ENCODE data around the gene FRMD4A. TPM values are rescaled to one million over a fixed set of nuclear protein-coding genes. Genes with fewer than 3 reads are reported as not detected.

FRMD4A gene
- total RNA-seq, 1 experiment from 2014 or later: 19.6 TPM

GRCh38 chr10:14063531-14064285 is 267.0 kb downstream of the FRMD4A start:
- no peaks in the 10 kb centered on the region; the same call in 1 of the 2 replicates for H3K27me3 Mint-ChIP-seq (ENCODE audit: low read depth)
- Histone ChIP-seq H4K91ac (ENCODE audit: insufficient read length, low read depth, low read length) (no peak overlapping the region), H2AFZ (ENCODE audit: low read length) (no peak overlapping the region), H3K4ac (ENCODE audit: low read depth, low read length) (no peak overlapping the region), H4K20me1 (ENCODE audit: control insufficient read depth, insufficient read depth, insufficient read length) (no peaks in the 10 kb centered on the region), H3K18ac (ENCODE audit: insufficient read length, low read depth, low read length) (no peak overlapping the region), H3K79me1 (ENCODE audit: insufficient read depth, low read depth, low read length, poor library complexity, severe bottlenecking) (no peaks in the 10 kb centered on the region), H4K5ac (ENCODE audit: insufficient read length, low read depth, low read length) (no peak overlapping the region), H2BK20ac (ENCODE audit: low read depth, low read length, poor library complexity, severe bottlenecking) (no peak overlapping the region), H3K4me1 (ENCODE audit: insufficient read depth, low read length) (no peaks in the 10 kb centered on the region), H3K56ac (ENCODE audit: insufficient read length, low read depth, low read length) (no peak overlapping the region), H2AK5ac (ENCODE audit: insufficient read length, low read length) (no peak overlapping the region), H4K8ac (replicated peaks; ENCODE audit: insufficient read length, low read depth, low read length) (no peak overlapping the region), H2BK5ac (ENCODE audit: insufficient read length, low read length) (no peak overlapping the region), H2BK120ac (ENCODE audit: low read depth, low read length, poor library complexity, severe bottlenecking) (no peak overlapping the region), H3K23ac (ENCODE audit: insufficient read length, low read depth, low read length) (no peak overlapping the region), H3K9ac (ENCODE audit: extremely low read depth, insufficient read length, low read length) (no peak overlapping the region), H3T11ph (ENCODE audit: low read length) (no peak overlapping the region), H2BK15ac (ENCODE audit: low read depth, low read length) (no peak overlapping the region), H3K79me2 (ENCODE audit: insufficient read depth, low read length) (no peaks in the 10 kb centered on the region), H2BK12ac (ENCODE audit: insufficient read length, low read depth, low read length) (no peak overlapping the region), H3K9me3 (ENCODE audit: control insufficient read depth, low read depth, low read length) (no peaks in the 10 kb centered on the region), H3K4me2 (ENCODE audit: insufficient read depth, insufficient read length, low read length) (no peak overlapping the region), H3K27me3 (ENCODE audit: insufficient read depth, low read length) (no peaks in the 10 kb centered on the region), H3K14ac (ENCODE audit: insufficient read depth, low read length) (no peak overlapping the region), H3K27ac (ENCODE audit: insufficient read length, low read depth, low read length) (no peak overlapping the region), H3K23me2 (ENCODE audit: insufficient read length, low read depth, low read length, poor library complexity, severe bottlenecking) (no peaks in the 10 kb centered on the region)
- no peak overlapping the region for H3K27ac Mint-ChIP-seq
- no CpG with 5 or more reads among the region's 8 CpGs for WGBS (ENCODE audit: extremely low coverage, insufficient read length, low lambda C conversion rate)
- DNase-seq: no peak
- no peak for TF ChIP-seq CTCF (conservative IDR thresholded peaks at IDR 0.05)
- H3K9me3 Mint-ChIP-seq: peaks cover 0 to 2% of the 10 kb centered on the region in 2 experiments; a peak in 3 of 5 replicates
- H3K4me1 Mint-ChIP-seq: 0 out of 4 replicates have a peak, but pooled peaks cover 0 to 2% of the 10 kb centered on the region in 2 experiments
- no peaks in the 10 kb centered on the region for H3K36me3 Mint-ChIP-seq (ENCODE audit: insufficient read depth in 1 of 3, low read depth in 3 of 3)
- no peak overlapping the region for H3K4me3 Mint-ChIP-seq

Measured in H9 (cell line).